IMR-90 (cell line): Measurements from ENCODE around the gene SLC22A31. TPM values are rescaled to one million over a fixed set of nuclear protein-coding genes. Genes with fewer than 3 reads are reported as not detected.

Experiments
- ATAC-seq: fragments of 200-7000 bp; cut with Tn5 transposase; 2 replicates; pipeline ENCODE4 v1.9.1; 2020; ENCODE audit warnings: low read depth, mild to moderate bottlenecking, moderate library complexity
- BruUV-seq: library from RNA; stranded (reverse); fragments of 400-500 nt; replicated peaks from 2 replicates; lab custom pipeline; 2021; lab: Mats Ljungman, UMichigan
- CTCF ChIA-PET: fragments of 300-600 bp; formaldehyde crosslinking; extraction: SDS; loops from one replicate; lab custom pipeline; 2021; ENCODE audit warnings: antibody characterized with exemption; lab: Yijun Ruan, JAX
- POLR2A ChIA-PET: fragments of 300-600 bp; sonication (Branson Sonifier 250); formaldehyde crosslinking; loops from one replicate; lab custom pipeline; 2022; ENCODE audit warnings: antibody characterized with exemption; ENCODE audit not compliant: unreplicated experiment; lab: Charles Lee
- DNase-seq: peaks from one replicate; pipeline ENCODE4 v3.0.0; 2013
- H2AFZ ChIP-seq: replicated peaks from 2 replicates; pipeline ENCODE3; 2013; ENCODE audit warnings: low read length, mild to moderate bottlenecking; ENCODE audit not compliant: poor library complexity
- H2AK5ac ChIP-seq: 2 replicates; pipeline ENCODE4 v1.6.1; 2013; ENCODE audit warnings: low read depth, low read length, inconsistent platforms
- H2AK9ac ChIP-seq: replicated peaks from 2 replicates; pipeline ENCODE3; 2013; ENCODE audit warnings: mild to moderate bottlenecking, low read depth, low read length, moderate library complexity; ENCODE audit not compliant: poor library complexity
- H2BK120ac ChIP-seq: 2 replicates; pipeline ENCODE4 v1.6.1; 2013; ENCODE audit warnings: low read depth, low read length, inconsistent platforms
- H2BK15ac ChIP-seq: 3 replicates; pipeline ENCODE4 v1.6.1; 2013; ENCODE audit warnings: low read depth, low read length, inconsistent platforms
- H2BK20ac ChIP-seq: 2 replicates; pipeline ENCODE4 v1.6.1; 2013; ENCODE audit warnings: low read depth, mild to moderate bottlenecking, inconsistent platforms, low read length, moderate library complexity
- H2BK5ac ChIP-seq: 2 replicates; pipeline ENCODE4 v1.6.1; 2013; ENCODE audit warnings: mild to moderate bottlenecking, low read depth, low read length, inconsistent platforms; ENCODE audit not compliant: poor library complexity, severe bottlenecking
- H3K14ac ChIP-seq: replicated peaks from 2 replicates; pipeline ENCODE4 v1.6.1; 2013; ENCODE audit warnings: low read depth, low read length, inconsistent platforms
- H3K18ac ChIP-seq: 2 replicates; pipeline ENCODE4 v1.6.1; 2013; ENCODE audit warnings: low read depth, low read length, control low read depth
- H3K23ac ChIP-seq: 2 replicates; pipeline ENCODE4 v1.6.1; 2013; ENCODE audit warnings: low read depth, low read length, inconsistent platforms
- H3K27ac ChIP-seq: 2 replicates; pipeline ENCODE4 v1.5.1; 2013; ENCODE audit warnings: mild to moderate bottlenecking, control low read depth, low read length; ENCODE audit not compliant: insufficient read depth
- H3K27me3 ChIP-seq: 2 replicates; pipeline ENCODE4 v1.6.1; 2013; ENCODE audit warnings: low read length; ENCODE audit not compliant: control insufficient read depth, insufficient read depth
- H3K36me3 ChIP-seq: 2 replicates; pipeline ENCODE4 v1.6.1; 2013; ENCODE audit warnings: low read length, mixed read lengths; ENCODE audit not compliant: control insufficient read depth, insufficient read depth
- H3K4ac ChIP-seq: 2 replicates; pipeline ENCODE4 v1.6.1; 2013; ENCODE audit warnings: low read depth, low read length, inconsistent platforms
- H3K4me1 ChIP-seq: 2 replicates; pipeline ENCODE4 v1.6.1; 2013; ENCODE audit warnings: low read length, mixed read lengths; ENCODE audit not compliant: control insufficient read depth, insufficient read depth
- H3K4me2 ChIP-seq: 2 replicates; pipeline ENCODE4 v1.6.1; 2013; ENCODE audit warnings: low read depth, mild to moderate bottlenecking, control low read depth, low read length, moderate library complexity
- H3K4me3 ChIP-seq: 2 replicates; pipeline ENCODE4 v1.5.1; 2013; ENCODE audit warnings: low read depth, mild to moderate bottlenecking, control low read depth, low read length, moderate library complexity; ENCODE audit not compliant: insufficient read depth
- H3K56ac ChIP-seq: 2 replicates; pipeline ENCODE4 v1.6.1; 2013; ENCODE audit warnings: low read length, inconsistent platforms; ENCODE audit not compliant: insufficient read depth; ENCODE audit errors: extremely low read depth
- H3K79me1 ChIP-seq, 2 experiments: 2 replicates each; pipeline ENCODE4 v1.6.1; 2013; ENCODE audit warnings: low read length in 2 of 2, inconsistent platforms in 1 of 2, low read depth in 1 of 2
- H3K9ac ChIP-seq: 2 replicates; pipeline ENCODE4 v1.6.1; 2013; ENCODE audit warnings: low read depth, low read length, control low read depth
- H3K9me1 ChIP-seq: 2 replicates; pipeline ENCODE4 v1.6.1; 2013; ENCODE audit warnings: low read length, inconsistent platforms; ENCODE audit not compliant: insufficient read depth
- H3K9me3 ChIP-seq: 2 replicates; pipeline ENCODE4 v1.6.1; 2013; ENCODE audit warnings: low read length; ENCODE audit not compliant: control insufficient read depth, insufficient read depth
- H4K20me1 ChIP-seq: 2 replicates; pipeline ENCODE4 v1.6.1; 2013; ENCODE audit warnings: low read length, inconsistent platforms; ENCODE audit not compliant: insufficient read depth
- H4K5ac ChIP-seq: 2 replicates; pipeline ENCODE4 v1.6.1; 2013; ENCODE audit warnings: mild to moderate bottlenecking, low read depth, low read length, control low read depth
- H4K8ac ChIP-seq, 2 experiments: 2 replicates each; pipeline ENCODE4 v1.6.1; 2013; ENCODE audit warnings: low read depth in 2 of 2, low read length in 2 of 2, control low read depth in 1 of 2, inconsistent platforms in 1 of 2
- H4K91ac ChIP-seq: 2 replicates; pipeline ENCODE4 v1.6.1; 2013; ENCODE audit warnings: low read depth, low read length, inconsistent platforms; ENCODE audit not compliant: insufficient read depth
- BHLHE40 ChIP-seq: fragments of 150-350 bp; IDR thresholded peaks from 2 replicates; pipeline ENCODE4 v1.6.1; 2016; ENCODE audit warnings: mild to moderate bottlenecking, low read depth, low read length
- CHD1 ChIP-seq: IDR thresholded peaks from 2 replicates; pipeline ENCODE4 v1.6.1; 2012; ENCODE audit warnings: low read depth, low read length, improper control_type of control experiment
- MAZ ChIP-seq: IDR thresholded peaks from 2 replicates; pipeline ENCODE4 v1.6.1; 2012; ENCODE audit warnings: low read depth, mild to moderate bottlenecking, low read length, improper control_type of control experiment, moderate library complexity, borderline replicate concordance
- RAD21 ChIP-seq: IDR thresholded peaks from 2 replicates; pipeline ENCODE4 v1.6.1; 2012; ENCODE audit warnings: low read length, improper control_type of control experiment
- SMC3 ChIP-seq: fragments of 150-350 bp; IDR thresholded peaks from 2 replicates; pipeline ENCODE4 v1.6.1; 2016; ENCODE audit warnings: low read depth, mild to moderate bottlenecking, antibody characterized with exemption, low read length, moderate library complexity
- WGBS, 2 experiments: methylation state at CpG; one replicate each; pipeline versions ENCODE4 v1.1.5 to v1.1.7; 2013; ENCODE audit warnings: missing lambda C conversion rate in 2 of 2; ENCODE audit not compliant: insufficient read length in 1 of 2; ENCODE audit errors: extremely low coverage in 2 of 2; 5-methylcytosine and 5-hydroxymethylcytosine counted together
- dilution Hi-C: fragments of 300-500 bp; cut with HindIII; formaldehyde crosslinking; loops from one replicate; pipeline ENCODE4 v1.14.3; 2018; ENCODE audit warnings: low sequenced_read_pairs; ENCODE audit not compliant: unreplicated experiment
- in situ Hi-C: fragments of 300-500 bp; cut with MboI; formaldehyde crosslinking; loops from 3 replicates; pipeline ENCODE4 v1.14.3; 2019; ENCODE audit warnings: low sequenced_read_pairs, inconsistent platforms, mixed read lengths
- intact Hi-C: fragments of 100-400 bp; cut with micrococcal nuclease; formaldehyde crosslinking; loops from 2 replicates; pipeline ENCODE4 v1.10.0; 2022
- polyA plus RNA-seq, 3 experiments: library from polyadenylated mRNA; depleted of rRNA; stranded (reverse); fragments of >200 nt; gene quantifications; 2 replicates each; pipeline ENCODE4 v1.2.3, GENCODE V29; 2012; ENCODE audit warnings: low replicate concordance in 1 of 3
- total RNA-seq: library from RNA; depleted of rRNA; stranded (reverse); fragments of >200 nt; gene quantifications from 2 replicates; pipeline ENCODE4 v1.2.3, GENCODE V29; 2012

Gene SLC22A31
- total and polyA plus RNA-seq, 2 of the 4 experiments (the other 2 are of a cell fraction) = 0.18 to 5.5 TPM

- no peak overlapping the region for H3K14ac ChIP-seq
- no peak overlapping the region for H3K56ac ChIP-seq
- H3K9ac ChIP-seq = no peak overlapping the region
- no peak overlapping the region for H3K4me2 ChIP-seq
- no peak overlapping the region for H2AK5ac ChIP-seq
- no TSS peak for BruUV-seq
- H3K4ac ChIP-seq = no peak overlapping the region
- H2BK15ac ChIP-seq = no peak overlapping the region
- POLR2A ChIA-PET = no interaction called here
- no peak overlapping the region for H4K8ac ChIP-seq
- CTCF ChIA-PET = no interaction called here
- no peak overlapping the region for H2AK9ac ChIP-seq
- dilution Hi-C loops (no loop called here), intact Hi-C loops (no loop called here), in situ Hi-C loops (no loop called here)
- no peak overlapping the region for H3K23ac ChIP-seq
- H2BK5ac ChIP-seq = no peak overlapping the region
- ATAC-seq = no peak
- no peak for DNase-seq
- no peak overlapping the region for H2BK120ac ChIP-seq
- no peaks in the 10 kb centered on the region for H3K9me1 ChIP-seq
- no peak overlapping the region for H3K27ac ChIP-seq
- H3K4me3 ChIP-seq = no peak overlapping the region
- peaks cover 7% of the 10 kb centered on the region for H4K20me1 ChIP-seq
- no peak overlapping the region for H2AFZ ChIP-seq
- H4K5ac ChIP-seq = no peak overlapping the region
- H4K91ac ChIP-seq = no peak overlapping the region
- WGBS, 2 experiments = 86% methylated on average over 7 of the region's 13 CpGs; no CpG with 5 or more reads in 1 of the 2 experiments
- TF ChIP-seq RAD21 (no peak), MAZ (no peak), CHD1 (no peak), SMC3 (no peak), BHLHE40 (no peak)
- H3K18ac ChIP-seq = no peak overlapping the region
- peaks cover 9% of the 10 kb centered on the region for H3K4me1 ChIP-seq
- no peaks in the 10 kb centered on the region for H3K36me3 ChIP-seq
- no peak overlapping the region for H2BK20ac ChIP-seq
- no peaks in the 10 kb centered on the region for H3K9me3 ChIP-seq
- H3K27me3 ChIP-seq = peaks cover 25% of the 10 kb centered on the region
- H3K79me1 ChIP-seq = no peaks in the 10 kb centered on the region
These were observed 3.2 kb downstream of the SLC22A31 start for GRCh38 chr16:89197033-89197632.
